Esophagus squamous epithelium (tissue), 4 donors: Measurements from ENCODE around the gene RASGRF2.

Source experiments
- POLR2A ChIP-seq, 4 donors: fragments of 450-650 bp; IDR thresholded peaks; one replicate each; pipeline ENCODE4 v1.6.1; 2017; ENCODE audit warnings: antibody characterized with exemption in 4 of 4, mild to moderate bottlenecking in 4 of 4, moderate library complexity in 3 of 4
- TF ChIP-seq, protein P1 (sequence below), 6 experiments: fragments of 450-650 bp in 4 of 6; fragments of 200-600 bp in 2 of 6; sonication (generic) in 2 of 6; IDR thresholded peaks; one replicate each; pipeline ENCODE4 v1.5.1; 2016 to 2019; ENCODE audit warnings: antibody characterized with exemption in 6 of 6, mild to moderate bottlenecking in 4 of 6, moderate library complexity in 4 of 6

DNA sequence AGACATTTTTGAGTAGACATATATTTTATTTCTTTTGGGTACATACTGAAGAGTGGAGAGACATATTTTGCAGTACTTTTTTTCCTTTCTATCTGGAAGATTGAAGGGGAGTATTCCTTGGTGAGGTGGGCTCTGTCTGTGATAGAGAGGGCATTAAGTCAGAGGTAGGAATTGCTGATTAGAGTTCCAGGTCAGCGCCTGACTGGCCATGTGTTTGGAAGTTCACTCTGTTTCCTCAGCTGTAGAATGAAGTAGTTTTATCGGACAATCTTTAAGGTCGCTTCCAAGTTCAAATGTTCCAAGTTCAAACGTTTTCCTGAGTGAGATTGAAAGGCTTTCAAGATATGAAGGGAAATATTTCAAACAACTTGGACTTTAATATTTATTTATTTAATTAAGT is 45.5 kb downstream of the RASGRF2 start:
- TF ChIP-seq, protein P1, sequence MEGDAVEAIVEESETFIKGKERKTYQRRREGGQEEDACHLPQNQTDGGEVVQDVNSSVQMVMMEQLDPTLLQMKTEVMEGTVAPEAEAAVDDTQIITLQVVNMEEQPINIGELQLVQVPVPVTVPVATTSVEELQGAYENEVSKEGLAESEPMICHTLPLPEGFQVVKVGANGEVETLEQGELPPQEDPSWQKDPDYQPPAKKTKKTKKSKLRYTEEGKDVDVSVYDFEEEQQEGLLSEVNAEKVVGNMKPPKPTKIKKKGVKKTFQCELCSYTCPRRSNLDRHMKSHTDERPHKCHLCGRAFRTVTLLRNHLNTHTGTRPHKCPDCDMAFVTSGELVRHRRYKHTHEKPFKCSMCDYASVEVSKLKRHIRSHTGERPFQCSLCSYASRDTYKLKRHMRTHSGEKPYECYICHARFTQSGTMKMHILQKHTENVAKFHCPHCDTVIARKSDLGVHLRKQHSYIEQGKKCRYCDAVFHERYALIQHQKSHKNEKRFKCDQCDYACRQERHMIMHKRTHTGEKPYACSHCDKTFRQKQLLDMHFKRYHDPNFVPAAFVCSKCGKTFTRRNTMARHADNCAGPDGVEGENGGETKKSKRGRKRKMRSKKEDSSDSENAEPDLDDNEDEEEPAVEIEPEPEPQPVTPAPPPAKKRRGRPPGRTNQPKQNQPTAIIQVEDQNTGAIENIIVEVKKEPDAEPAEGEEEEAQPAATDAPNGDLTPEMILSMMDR (IDR thresholded peaks at IDR 0.05), result no peak
- TF ChIP-seq POLR2A (IDR thresholded peaks at IDR 0.05), result no peak
